Neural cell (in vitro differentiated cells): Measurements from ENCODE around the gene FREM2. TPM values are rescaled to one million over a fixed set of nuclear protein-coding genes. Genes with fewer than 3 reads are reported as not detected.

ENCODE experiments used
- H2AFZ ChIP-seq: fragments of 200-600, 300-800 bp; sonication (generic), shearing (Covaris generic); 2 replicates; pipeline ENCODE4 v1.6.0; 2014; ENCODE audit warnings: low read depth, mild to moderate bottlenecking, antibody characterized with exemption, low read length, moderate library complexity
- H3F3A ChIP-seq: fragments of 200-600 bp; shearing (Covaris generic); 2 replicates; pipeline ENCODE4 v1.6.1; 2016; ENCODE audit warnings: mild to moderate bottlenecking, moderate library complexity, mixed read lengths, antibody characterized with exemption, low read length; ENCODE audit not compliant: insufficient read depth, poor library complexity, severe bottlenecking
- H3K27ac ChIP-seq: fragments of 200-600, 300-800 bp; sonication (generic), shearing (Covaris generic); 2 replicates; pipeline ENCODE4 v1.5.1; 2014; ENCODE audit warnings: mild to moderate bottlenecking, low read length, moderate library complexity
- H3K27me3 ChIP-seq: fragments of 300-800, 200-600 bp; sonication (generic), shearing (Covaris generic); 2 replicates; pipeline ENCODE4 v1.6.0; 2014; ENCODE audit warnings: mild to moderate bottlenecking, low read depth, low read length, moderate library complexity; ENCODE audit not compliant: insufficient read depth
- H3K36me3 ChIP-seq: fragments of 300-800, 200-600 bp; sonication (generic), shearing (Covaris generic); 2 replicates; pipeline ENCODE4 v1.5.1; 2014; ENCODE audit warnings: mild to moderate bottlenecking, antibody characterized with exemption, low read length, moderate library complexity; ENCODE audit not compliant: insufficient read depth
- H3K4me2 ChIP-seq: fragments of 300-800, 200-600 bp; sonication (generic), shearing (Covaris generic); 2 replicates; pipeline ENCODE4 v1.6.0; 2014; ENCODE audit warnings: mild to moderate bottlenecking, low read length
- H3K4me3 ChIP-seq: fragments of 300-800, 200-600 bp; sonication (generic), shearing (Covaris generic); 2 replicates; pipeline ENCODE4 v1.5.1; 2014; ENCODE audit warnings: mild to moderate bottlenecking, low read length, moderate library complexity
- H3K79me2 ChIP-seq: fragments of 200-600 bp; shearing (Covaris generic); replicated peaks from 2 replicates; pipeline ENCODE4 v1.6.0; 2014; ENCODE audit warnings: mild to moderate bottlenecking, low read length, moderate library complexity; ENCODE audit not compliant: insufficient read depth
- H3K9ac ChIP-seq: fragments of 300-800, 200-600 bp; sonication (generic), shearing (Covaris generic); 2 replicates; pipeline ENCODE4 v1.6.1; 2016; ENCODE audit warnings: mild to moderate bottlenecking, low read length, mixed read lengths
- H3K9me2 ChIP-seq: fragments of 200-600 bp; shearing (Covaris generic); 2 replicates; pipeline ENCODE4 v1.6.1; 2016; ENCODE audit warnings: mild to moderate bottlenecking, low read length, mixed read lengths; ENCODE audit not compliant: insufficient read depth
- H3K9me3 ChIP-seq: fragments of 200-600, 300-800 bp; sonication (generic), shearing (Covaris generic); 2 replicates; pipeline ENCODE4 v1.6.1; 2016; ENCODE audit warnings: mild to moderate bottlenecking, mixed run types, low read length, moderate library complexity, mixed read lengths
- H4K20me1 ChIP-seq: fragments of 200-600 bp; shearing (Covaris generic); 2 replicates; pipeline ENCODE4 v1.6.1; 2016; ENCODE audit warnings: mild to moderate bottlenecking, mixed run types; ENCODE audit not compliant: insufficient read depth
- MXI1 ChIP-seq: fragments of 450-650 bp; conservative IDR thresholded peaks from 2 replicates; pipeline ENCODE4 v1.6.1; 2014; ENCODE audit warnings: antibody characterized with exemption, mild to moderate bottlenecking; ENCODE audit not compliant: poor library complexity, severe bottlenecking
- POLR2AphosphoS5 ChIP-seq: IDR thresholded peaks from 2 replicates; pipeline ENCODE4 v1.6.1; 2012
- RAD21 ChIP-seq: fragments of 450-650 bp; conservative IDR thresholded peaks from 2 replicates; pipeline ENCODE4 v1.6.1; 2014; ENCODE audit warnings: antibody characterized with exemption, mild to moderate bottlenecking, moderate library complexity
- SMC3 ChIP-seq: fragments of 450-650 bp; conservative IDR thresholded peaks from 2 replicates; pipeline ENCODE4 v1.6.1; 2014; ENCODE audit warnings: antibody characterized with exemption, mild to moderate bottlenecking, moderate library complexity; ENCODE audit not compliant: poor library complexity
- TAF1 ChIP-seq: IDR thresholded peaks from 2 replicates; pipeline ENCODE4 v1.6.1; 2012; ENCODE audit warnings: low read depth
- polyA plus RNA-seq: library from polyadenylated mRNA; depleted of rRNA; stranded (reverse); fragments of >200 nt; gene quantifications from 2 replicates; pipeline ENCODE4 v1.2.3, GENCODE V29; 2014
- TF ChIP-seq, protein P1 (sequence below): IDR thresholded peaks from 2 replicates; pipeline ENCODE4 v1.6.1; 2012; ENCODE audit warnings: borderline replicate concordance

The FREM2 gene
- polyA plus RNA-seq, 1 donor from 2014 or later = 0.19 TPM

DNA sequence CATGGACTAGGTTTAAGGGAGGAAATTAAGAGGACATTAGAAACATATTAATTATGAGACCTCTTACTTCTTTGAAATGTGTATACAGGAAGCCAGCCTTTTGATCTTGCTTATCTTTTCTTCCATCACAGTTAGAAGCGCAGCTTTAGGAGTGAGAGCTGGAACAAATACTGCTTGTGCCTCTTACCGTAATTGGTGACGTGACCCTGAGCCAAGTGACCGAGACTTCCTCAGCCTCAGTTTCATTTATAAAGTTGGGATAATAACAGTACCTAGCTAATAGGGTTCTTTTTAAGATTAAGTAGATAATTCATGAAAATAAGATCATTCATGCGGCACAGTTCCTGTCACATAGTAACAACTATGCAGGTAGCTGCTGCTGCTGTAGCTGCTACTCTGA, 18.5 kb downstream of the FREM2 start:
- TF ChIP-seq, protein P1, sequence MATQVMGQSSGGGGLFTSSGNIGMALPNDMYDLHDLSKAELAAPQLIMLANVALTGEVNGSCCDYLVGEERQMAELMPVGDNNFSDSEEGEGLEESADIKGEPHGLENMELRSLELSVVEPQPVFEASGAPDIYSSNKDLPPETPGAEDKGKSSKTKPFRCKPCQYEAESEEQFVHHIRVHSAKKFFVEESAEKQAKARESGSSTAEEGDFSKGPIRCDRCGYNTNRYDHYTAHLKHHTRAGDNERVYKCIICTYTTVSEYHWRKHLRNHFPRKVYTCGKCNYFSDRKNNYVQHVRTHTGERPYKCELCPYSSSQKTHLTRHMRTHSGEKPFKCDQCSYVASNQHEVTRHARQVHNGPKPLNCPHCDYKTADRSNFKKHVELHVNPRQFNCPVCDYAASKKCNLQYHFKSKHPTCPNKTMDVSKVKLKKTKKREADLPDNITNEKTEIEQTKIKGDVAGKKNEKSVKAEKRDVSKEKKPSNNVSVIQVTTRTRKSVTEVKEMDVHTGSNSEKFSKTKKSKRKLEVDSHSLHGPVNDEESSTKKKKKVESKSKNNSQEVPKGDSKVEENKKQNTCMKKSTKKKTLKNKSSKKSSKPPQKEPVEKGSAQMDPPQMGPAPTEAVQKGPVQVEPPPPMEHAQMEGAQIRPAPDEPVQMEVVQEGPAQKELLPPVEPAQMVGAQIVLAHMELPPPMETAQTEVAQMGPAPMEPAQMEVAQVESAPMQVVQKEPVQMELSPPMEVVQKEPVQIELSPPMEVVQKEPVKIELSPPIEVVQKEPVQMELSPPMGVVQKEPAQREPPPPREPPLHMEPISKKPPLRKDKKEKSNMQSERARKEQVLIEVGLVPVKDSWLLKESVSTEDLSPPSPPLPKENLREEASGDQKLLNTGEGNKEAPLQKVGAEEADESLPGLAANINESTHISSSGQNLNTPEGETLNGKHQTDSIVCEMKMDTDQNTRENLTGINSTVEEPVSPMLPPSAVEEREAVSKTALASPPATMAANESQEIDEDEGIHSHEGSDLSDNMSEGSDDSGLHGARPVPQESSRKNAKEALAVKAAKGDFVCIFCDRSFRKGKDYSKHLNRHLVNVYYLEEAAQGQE = no peak
- TF ChIP-seq RAD21 (no peak), POLR2AphosphoS5 (no peak)
- H3K36me3 ChIP-seq = no peaks in the 10 kb centered on the region
- H3F3A ChIP-seq = no peaks in the 10 kb centered on the region
- H3K4me2 ChIP-seq = no peak overlapping the region
- no peaks in the 10 kb centered on the region for H3K9me3 ChIP-seq
- no peaks in the 10 kb centered on the region for H3K9me2 ChIP-seq
- H3K4me3 ChIP-seq = no peak overlapping the region
- H3K9ac ChIP-seq = no peak overlapping the region
- no peaks in the 10 kb centered on the region for H3K27me3 ChIP-seq
- no peaks in the 10 kb centered on the region for H3K79me2 ChIP-seq
- H4K20me1 ChIP-seq = no peaks in the 10 kb centered on the region
- H3K27ac ChIP-seq = no peak overlapping the region
- no peak overlapping the region for H2AFZ ChIP-seq

DNA sequence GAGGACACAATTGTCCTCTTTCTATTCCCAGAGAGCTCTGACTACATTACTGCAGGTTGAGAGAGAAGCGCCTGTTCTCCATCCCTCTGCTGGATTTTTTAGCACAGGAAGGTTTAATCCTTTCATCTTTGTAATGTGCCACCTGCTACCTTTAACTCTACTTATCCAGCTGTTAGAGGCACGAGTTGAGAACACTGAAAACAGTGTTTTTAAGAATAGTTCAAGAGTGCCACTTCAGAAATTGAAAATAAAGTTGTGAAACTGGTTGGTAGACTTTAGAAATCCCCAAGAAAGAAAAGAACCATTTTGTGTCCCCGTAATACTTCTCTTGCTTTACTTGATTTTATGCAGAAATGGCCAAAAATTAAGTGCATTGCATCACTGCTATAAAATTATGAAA, 20.6 kb downstream of the FREM2 start:
- H3K36me3 ChIP-seq = no peaks in the 10 kb centered on the region

DNA sequence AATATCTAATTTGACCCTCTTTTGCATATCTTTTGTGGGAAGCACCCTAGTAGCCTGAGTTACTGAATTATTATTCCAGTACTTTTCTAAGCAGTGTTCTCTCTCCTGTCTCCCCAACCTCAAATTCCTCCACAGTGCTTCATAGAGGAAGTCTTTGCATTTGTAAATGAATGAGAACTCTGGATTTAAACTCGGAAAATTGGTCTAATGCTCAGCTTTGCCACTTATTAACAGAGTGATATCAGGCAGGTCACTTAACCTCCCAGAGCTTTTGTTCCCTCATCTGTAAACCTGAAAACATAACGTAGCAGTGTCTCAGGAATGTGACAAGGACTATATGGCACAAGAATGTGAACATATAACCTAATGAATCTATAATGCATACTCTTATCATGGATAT, 26.2 kb downstream of the FREM2 start:
- H3K27ac ChIP-seq = no peak overlapping the region
- H3K4me2 ChIP-seq = no peak overlapping the region
- no peaks in the 10 kb centered on the region for H3F3A ChIP-seq
- no peak overlapping the region for H2AFZ ChIP-seq
- H3K79me2 ChIP-seq = no peaks in the 10 kb centered on the region
- H3K9me3 ChIP-seq = no peaks in the 10 kb centered on the region
- no peaks in the 10 kb centered on the region for H3K27me3 ChIP-seq
- no peaks in the 10 kb centered on the region for H3K9me2 ChIP-seq
- no peaks in the 10 kb centered on the region for H3K36me3 ChIP-seq
- no peak overlapping the region for H3K9ac ChIP-seq
- TF ChIP-seq SMC3 = no peak
- TF ChIP-seq RAD21 = no peak
- TF ChIP-seq, protein P1 = no peak
- no peak for TF ChIP-seq POLR2AphosphoS5
- no peak for TF ChIP-seq MXI1
- no peak for TF ChIP-seq TAF1
- no peaks in the 10 kb centered on the region for H4K20me1 ChIP-seq
- no peak overlapping the region for H3K4me3 ChIP-seq

More for the DNA sequence above, 20.6 kb downstream of the FREM2 start:
- Histone ChIP-seq H4K20me1 (no peaks in the 10 kb centered on the region), H3K9me2 (no peaks in the 10 kb centered on the region), H3F3A (no peaks in the 10 kb centered on the region), H3K4me2 (no peak overlapping the region), H3K27ac (no peak overlapping the region), H3K27me3 (no peaks in the 10 kb centered on the region), H3K9me3 (no peaks in the 10 kb centered on the region), H2AFZ (no peak overlapping the region), H3K4me3 (no peak overlapping the region), H3K9ac (no peak overlapping the region), H3K79me2 (no peaks in the 10 kb centered on the region)
- TF ChIP-seq TAF1 = no peak
- TF ChIP-seq RAD21 = no peak
